ENCODE measurements around the gene MTAP.

- TF ChIP-seq CTCF (IDR thresholded peaks at IDR 0.05 in 8 of 11, conservative IDR thresholded peaks at IDR 0.05 in 3 of 11) (no peak), POLR2AphosphoS5 (IDR thresholded peaks at IDR 0.05) (no peak)
Observed at GRCh38 chr9:21866302-21866701, 63.9 kb downstream of the MTAP start.
